OCI-LY7 (cell line): ENCODE results near the gene USP6.

Experiments used
- EZH2phosphoT487 ChIP-seq: fragments of 200-600 bp; sonication (generic); IDR thresholded peaks from 2 replicates; pipeline ENCODE4 v1.6.1; 2018; ENCODE audit warnings: low read depth, borderline replicate concordance, mild to moderate bottlenecking, mixed run types, antibody characterized with exemption, low read length, moderate library complexity, mixed read lengths
- TF ChIP-seq, protein P1 (sequence below): fragments of 200-600 bp; sonication (generic); conservative IDR thresholded peaks from 2 replicates; pipeline ENCODE4 v1.5.1; 2014; ENCODE audit warnings: mild to moderate bottlenecking, antibody characterized with exemption, low read length, moderate library complexity, mixed read lengths

DNA sequence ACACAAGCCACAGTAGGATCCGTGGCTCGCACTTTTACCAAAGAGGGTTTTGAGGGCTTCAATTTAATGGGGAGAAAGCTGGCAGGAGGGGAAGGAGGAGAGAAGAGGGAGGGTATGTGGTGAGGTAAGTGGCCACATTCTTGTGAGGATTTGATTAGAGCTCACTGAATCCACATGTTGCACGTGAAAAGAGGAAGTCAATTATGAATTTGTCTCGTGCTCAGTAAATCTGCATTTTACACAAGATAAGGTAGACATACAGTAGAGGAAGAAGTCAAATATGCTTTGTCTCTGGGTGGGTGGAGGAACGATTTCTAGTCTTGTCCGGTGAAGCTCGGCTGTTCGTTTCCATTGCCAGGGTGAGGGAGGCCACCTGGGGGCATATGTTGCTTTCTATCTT is 5.0 kb upstream of the USP6 start:
- TF ChIP-seq, protein P1, sequence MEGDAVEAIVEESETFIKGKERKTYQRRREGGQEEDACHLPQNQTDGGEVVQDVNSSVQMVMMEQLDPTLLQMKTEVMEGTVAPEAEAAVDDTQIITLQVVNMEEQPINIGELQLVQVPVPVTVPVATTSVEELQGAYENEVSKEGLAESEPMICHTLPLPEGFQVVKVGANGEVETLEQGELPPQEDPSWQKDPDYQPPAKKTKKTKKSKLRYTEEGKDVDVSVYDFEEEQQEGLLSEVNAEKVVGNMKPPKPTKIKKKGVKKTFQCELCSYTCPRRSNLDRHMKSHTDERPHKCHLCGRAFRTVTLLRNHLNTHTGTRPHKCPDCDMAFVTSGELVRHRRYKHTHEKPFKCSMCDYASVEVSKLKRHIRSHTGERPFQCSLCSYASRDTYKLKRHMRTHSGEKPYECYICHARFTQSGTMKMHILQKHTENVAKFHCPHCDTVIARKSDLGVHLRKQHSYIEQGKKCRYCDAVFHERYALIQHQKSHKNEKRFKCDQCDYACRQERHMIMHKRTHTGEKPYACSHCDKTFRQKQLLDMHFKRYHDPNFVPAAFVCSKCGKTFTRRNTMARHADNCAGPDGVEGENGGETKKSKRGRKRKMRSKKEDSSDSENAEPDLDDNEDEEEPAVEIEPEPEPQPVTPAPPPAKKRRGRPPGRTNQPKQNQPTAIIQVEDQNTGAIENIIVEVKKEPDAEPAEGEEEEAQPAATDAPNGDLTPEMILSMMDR = no peak; the same call in 1 of the 2 replicates
- no peak for TF ChIP-seq EZH2phosphoT487
